ENCODE data around the gene SLC11A2.
"Not testable (repeated sequence)": the region's sequence is repeated elsewhere in the genome, so short reads cannot be mapped to it uniquely, and the experiment has no call there.

The SLC11A2 gene

GRCh38 chr12:50988871-50989270, 37.3 kb downstream of the SLC11A2 start:
- DNase-seq = no peak

GRCh38 chr12:50988051-50988450, 38.1 kb downstream of the SLC11A2 start:
- no peak for DNase-seq

- DNase-seq = no peak
These were observed 39.0 kb downstream of the SLC11A2 start for GRCh38 chr12:50986966-50987737.

GRCh38 chr12:50985322-50985721, 40.9 kb downstream of the SLC11A2 start:
- DNase-seq = no peak

- DNase-seq = no peak
These were observed 41.4 kb downstream of the SLC11A2 start for GRCh38 chr12:50984586-50985298.

- DNase-seq = no peak
These were observed 44.6 kb downstream of the SLC11A2 start for GRCh38 chr12:50981319-50982239.

- DNase-seq = no peak
These were observed 45.6 kb downstream of the SLC11A2 start for GRCh38 chr12:50980545-50980944.

- no peak for DNase-seq
These were observed 46.7 kb downstream of the SLC11A2 start for GRCh38 chr12:50979369-50980052.

- no peak for DNase-seq
These were observed 54.2 kb downstream of the SLC11A2 start for GRCh38 chr12:50971946-50972345.

- DNase-seq = no peak
These were observed 61.8 kb downstream of the SLC11A2 start for GRCh38 chr12:50964432-50964831.

- DNase-seq = no peak
These were observed 64.5 kb downstream of the SLC11A2 start for GRCh38 chr12:50961708-50962107.

GRCh38 chr12:50960130-50960529, 66.1 kb downstream of the SLC11A2 start:
- DNase-seq = no peak

GRCh38 chr12:50955697-50956096, 70.5 kb downstream of the SLC11A2 start:
- no peak for DNase-seq

GRCh38 chr12:50955288-50955687, 70.9 kb downstream of the SLC11A2 start:
- DNase-seq = no peak

GRCh38 chr12:50954789-50955188, 71.4 kb downstream of the SLC11A2 start:
- not testable (repeated sequence) for DNase-seq

- no peak for DNase-seq
These were observed 73.1 kb downstream of the SLC11A2 start for GRCh38 chr12:50953047-50953446.

- no peak for DNase-seq
These were observed 73.7 kb downstream of the SLC11A2 start, which contains the start of gene HIGD1C for GRCh38 chr12:50952510-50952909. Gene HIGD1C, plus strand, starts transcription at chr12:50952544. Its CDS starts 1,455 bp downstream, at chr12:50953999.

GRCh38 chr12:50951112-50951511, 75.1 kb downstream of the SLC11A2 start:
- no peak for DNase-seq

- no peak for DNase-seq
These were observed 76.3 kb downstream of the SLC11A2 start for GRCh38 chr12:50949801-50950302.

- DNase-seq = no peak
These were observed 77.4 kb downstream of the SLC11A2 start for GRCh38 chr12:50948798-50949197.

GRCh38 chr12:50947933-50948626, 78.1 kb downstream of the SLC11A2 start:
- DNase-seq = no peak

GRCh38 chr12:50937653-50938052, 88.5 kb downstream of the SLC11A2 start:
- no peak for DNase-seq

All from GF-D8 (cell line).